HT-29 (cell line): ENCODE data around the gene HIF1AN. TPM values are rescaled to one million over a fixed set of nuclear protein-coding genes. Genes with fewer than 3 reads are reported as not detected.
"Not testable (repeated sequence)": the region's sequence is repeated elsewhere in the genome, so short reads cannot be mapped to it uniquely, and the experiment has no call there.

Source experiments
- DNase-seq: peaks from one replicate; pipeline ENCODE4 v3.0.0-alpha.2; 2015; ENCODE audit warnings: low spot score
- total RNA-seq: library from RNA; depleted of rRNA; stranded (reverse); fragments of >200 nt; shearing (Covaris generic); gene quantifications from 2 replicates; pipeline ENCODE4 v1.2.3, GENCODE V29; 2014; rRNA removed

HIF1AN gene
- total RNA-seq, 1 experiment from 2014 or later = 7.4 TPM

DNA sequence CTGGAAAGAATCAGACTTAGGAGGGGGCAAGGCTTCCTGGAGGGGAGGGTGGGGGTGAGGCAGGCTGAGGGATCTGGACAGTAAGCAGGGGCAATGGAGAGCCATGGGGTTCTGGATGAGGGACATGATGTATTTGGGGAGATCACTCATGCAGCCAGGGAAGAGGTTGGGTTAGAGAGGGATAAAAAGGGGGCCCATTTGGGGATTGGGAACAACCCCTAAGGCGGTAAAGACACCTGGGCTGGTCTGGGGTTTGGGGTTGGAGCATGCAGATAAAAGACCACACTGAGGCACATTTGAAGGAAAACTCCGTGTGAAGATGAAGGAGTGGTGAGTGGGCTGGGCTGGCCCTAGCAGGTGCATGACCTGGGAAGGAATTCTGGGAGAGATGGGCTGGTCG lies 30.8 kb downstream of the HIF1AN start:
- no peak for DNase-seq

DNA sequence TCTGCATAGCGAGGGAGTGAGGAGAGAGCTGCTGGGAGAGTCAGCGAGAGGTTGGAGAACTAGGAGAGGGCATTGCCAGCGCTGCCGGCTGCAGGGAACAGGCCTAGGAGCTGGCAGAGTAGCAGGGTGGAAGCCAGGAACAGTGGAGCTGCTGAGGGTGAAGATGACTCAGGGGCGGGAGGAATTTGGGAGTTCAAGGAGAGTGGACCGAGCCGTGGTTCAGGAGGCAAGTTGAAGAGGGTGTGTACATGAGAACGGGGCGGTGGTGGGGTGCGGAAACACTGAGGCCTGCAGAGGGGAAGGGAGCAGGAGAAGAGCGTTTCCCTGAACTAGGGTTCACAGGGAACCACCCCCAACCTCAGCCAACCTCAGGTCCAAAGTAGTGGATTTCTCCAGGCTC lies 31.5 kb downstream of the HIF1AN start:
- DNase-seq = no peak

DNA sequence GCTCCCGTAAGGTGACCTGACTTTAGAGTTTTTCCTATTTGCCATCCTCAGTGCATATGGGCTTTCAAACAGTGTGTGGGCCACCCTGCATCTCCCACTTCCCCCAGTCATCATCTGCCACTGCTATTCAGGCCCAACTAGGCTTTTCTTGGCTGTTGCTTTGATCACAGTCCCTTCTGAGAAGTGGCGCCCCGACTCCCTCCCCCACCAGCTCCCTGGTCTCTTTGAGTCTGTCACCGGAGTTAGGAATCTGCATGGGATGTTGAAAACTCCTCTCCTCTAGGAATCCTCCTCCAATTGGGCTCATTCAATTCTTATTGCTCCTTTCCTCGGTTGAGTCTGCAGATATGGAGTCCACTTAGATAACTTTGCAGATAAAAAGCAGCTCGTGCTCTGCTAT lies 32.1 kb downstream of the HIF1AN start:
- no peak for DNase-seq

DNA sequence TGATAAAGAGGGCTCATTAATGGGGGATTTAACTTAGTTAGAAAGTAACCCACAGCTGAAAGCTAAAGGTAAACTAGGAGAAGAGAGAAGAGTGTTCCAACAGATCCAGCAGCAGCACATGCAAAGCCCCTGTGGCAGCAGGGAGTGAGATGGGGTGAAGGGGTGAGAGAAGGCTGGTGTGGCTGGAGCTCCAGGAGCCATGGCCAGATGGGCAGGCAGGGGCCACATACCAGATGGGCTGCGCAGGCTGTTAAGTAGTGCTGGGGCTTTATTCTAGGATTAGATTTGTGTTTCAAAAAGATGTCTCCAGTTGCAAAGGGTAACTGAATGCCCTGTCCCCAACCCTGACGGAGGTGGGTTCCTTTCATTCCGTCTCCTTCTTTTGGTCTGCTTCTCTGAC lies 33.2 kb downstream of the HIF1AN start:
- DNase-seq = no peak

DNA sequence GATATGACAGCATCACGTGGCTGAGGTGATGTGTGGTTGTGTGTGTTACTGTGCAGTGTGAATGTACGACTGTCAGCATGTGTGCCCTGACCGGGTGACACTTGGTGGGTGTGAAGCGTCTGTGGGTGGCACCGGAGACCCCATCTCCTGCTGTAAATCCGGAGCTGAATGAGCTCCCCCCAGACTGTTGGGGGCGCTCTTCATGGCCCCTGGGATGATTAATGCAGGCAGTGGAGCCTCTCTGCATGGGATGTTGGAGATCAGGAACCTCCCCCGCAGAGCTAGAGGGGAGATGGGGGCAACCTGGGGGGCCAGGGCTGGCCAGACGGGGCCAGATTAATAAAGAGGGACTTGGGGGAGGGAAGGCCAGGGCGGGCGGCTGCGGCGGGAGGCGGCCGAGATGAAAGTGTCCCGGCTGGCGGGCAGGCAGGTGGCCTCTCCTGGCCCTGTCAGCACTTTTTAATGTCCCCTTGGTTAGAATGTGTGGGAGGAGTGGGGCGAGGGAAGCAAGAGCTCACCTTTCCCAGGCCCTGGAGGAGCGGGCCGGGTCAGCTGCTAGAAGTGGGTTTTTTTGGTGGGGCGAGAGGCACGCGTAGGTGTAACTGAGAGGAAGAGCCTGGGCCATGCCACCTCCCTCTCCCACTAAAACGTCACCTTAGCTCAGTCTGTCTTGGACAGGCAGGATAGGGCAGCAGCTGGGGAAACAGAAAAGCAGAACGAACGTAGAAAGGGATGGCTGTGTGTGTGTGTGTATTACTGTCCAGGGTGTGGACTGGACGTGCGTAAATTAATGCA lies 34.1 kb downstream of the HIF1AN start:
- DNase-seq = no peak

DNA sequence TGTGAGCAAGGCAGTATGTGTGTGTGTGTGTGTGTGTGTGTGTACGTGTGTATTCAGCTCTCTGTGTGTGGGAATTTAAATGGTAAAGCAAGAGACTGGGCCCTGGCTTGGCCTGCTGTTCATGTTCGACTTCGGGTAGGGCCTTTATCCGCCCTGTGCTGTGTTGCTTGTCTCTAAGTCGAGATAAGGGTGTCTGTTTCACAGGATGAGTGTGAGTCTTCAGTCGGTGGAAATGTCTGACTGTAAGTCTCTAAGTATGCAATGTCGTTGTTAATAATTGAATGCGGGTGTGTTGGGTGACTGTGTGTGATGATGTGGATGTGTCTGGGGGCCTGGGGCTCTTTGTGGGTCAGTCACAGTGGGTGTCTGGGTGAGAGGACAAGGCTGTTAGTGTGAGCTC lies 34.8 kb downstream of the HIF1AN start:
- DNase-seq = no peak

DNA sequence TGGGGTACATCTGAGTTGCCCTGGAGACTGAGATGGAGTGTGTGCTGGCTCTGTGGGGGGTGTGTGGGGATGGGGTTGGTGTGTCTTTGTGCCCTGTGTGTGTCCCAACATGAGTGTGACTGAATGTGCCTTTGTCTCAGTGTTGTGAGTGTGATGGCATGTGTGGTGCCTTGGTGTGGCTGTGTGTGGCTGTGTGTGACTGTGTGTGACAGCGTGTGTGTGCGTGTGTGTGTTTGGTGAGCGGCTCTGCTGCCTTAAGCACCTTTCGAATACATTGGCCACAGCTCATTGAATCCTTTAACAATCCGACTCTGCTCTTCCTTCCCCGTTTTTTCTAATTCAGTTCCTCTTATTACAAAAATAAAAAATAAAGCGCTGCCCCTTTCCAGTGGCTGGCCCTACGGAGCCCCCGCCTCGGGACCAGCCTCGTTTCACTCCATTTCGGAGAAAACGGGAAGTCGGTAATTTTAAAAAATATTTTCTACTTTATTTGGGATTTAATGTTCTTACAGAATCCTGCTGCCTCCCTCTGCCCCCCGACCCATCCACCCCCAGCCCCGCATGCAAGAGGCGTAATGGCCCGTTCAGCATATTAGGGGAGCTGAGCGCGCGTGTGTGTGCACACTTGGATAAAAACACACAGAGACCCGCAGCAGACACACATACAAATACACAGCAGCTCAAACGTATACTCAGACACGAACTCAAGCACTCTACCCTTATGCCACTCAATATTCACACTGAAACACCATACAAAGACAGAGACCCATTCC lies 35.5 kb downstream of the HIF1AN start:
- no peak for DNase-seq

DNA sequence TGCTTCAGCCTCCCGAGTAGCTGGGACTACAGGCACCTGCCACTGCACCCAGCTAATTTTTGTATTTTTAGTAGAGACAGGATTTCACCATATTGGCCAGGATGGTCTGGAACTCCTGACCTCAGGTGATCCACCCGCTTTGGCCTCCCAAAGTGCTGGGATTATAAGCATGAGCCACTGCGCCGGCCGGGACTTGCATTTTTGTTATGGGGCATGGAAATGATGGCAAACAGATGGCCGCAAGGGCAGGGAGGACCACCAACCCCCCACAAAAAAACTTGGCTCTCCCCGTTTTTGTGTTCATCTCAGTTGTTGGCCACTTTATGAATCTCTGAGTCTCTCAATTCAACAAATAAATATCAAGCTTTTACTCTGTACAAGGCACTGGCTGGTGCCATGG lies 39.4 kb downstream of the HIF1AN start:
- DNase-seq = not testable (repeated sequence)

DNA sequence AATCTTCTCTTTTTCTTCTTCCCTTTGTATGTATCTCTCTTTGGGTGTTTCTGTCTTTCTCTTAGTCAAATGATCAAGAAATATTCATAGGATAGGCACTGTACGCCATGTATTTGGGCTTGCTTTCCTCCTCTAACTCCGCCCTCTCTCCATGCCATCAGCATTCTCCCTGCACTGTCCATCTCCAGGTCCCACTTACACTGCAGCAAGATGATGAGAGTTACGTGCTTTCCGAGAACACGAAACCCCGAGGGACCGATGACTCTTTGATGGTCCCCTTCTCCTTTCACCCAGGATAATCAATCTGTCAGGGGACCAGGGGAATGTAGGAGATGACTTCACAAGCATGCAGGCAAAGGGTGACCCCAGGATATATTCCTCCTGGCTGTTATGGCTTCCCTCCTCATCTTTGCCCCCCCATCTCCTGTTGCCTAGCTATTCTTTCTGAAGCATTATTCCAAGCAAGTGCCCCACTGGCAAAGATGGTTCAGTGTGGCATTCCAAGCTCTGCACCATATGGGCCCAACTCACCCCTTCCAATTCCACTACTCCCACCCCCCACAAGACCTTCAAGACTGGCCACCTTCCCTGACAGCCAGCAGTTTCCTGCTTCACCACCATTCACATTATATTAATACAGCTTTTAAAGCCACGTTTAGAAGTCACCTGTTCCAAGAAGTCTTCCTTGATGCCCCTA lies 40.0 kb downstream of the HIF1AN start:
- no peak for DNase-seq

DNA sequence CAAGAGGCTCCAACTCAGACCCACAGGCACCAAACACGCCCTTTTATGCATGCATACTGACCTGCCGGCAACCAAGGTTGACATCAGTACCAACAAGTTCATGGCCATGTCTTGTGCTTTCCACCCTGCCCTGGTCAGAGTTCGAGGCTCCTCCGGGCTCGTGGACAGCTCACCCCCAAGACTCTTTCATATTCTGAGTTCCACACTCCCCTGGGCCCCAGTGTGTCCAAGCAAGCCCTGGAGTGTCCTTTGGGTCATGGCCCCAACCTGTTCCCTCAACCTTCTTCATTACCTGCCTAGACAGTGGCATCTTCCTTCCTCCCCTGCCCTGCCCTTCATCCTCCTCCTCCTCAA lies 40.5 kb downstream of the HIF1AN start:
- no peak for DNase-seq

DNA sequence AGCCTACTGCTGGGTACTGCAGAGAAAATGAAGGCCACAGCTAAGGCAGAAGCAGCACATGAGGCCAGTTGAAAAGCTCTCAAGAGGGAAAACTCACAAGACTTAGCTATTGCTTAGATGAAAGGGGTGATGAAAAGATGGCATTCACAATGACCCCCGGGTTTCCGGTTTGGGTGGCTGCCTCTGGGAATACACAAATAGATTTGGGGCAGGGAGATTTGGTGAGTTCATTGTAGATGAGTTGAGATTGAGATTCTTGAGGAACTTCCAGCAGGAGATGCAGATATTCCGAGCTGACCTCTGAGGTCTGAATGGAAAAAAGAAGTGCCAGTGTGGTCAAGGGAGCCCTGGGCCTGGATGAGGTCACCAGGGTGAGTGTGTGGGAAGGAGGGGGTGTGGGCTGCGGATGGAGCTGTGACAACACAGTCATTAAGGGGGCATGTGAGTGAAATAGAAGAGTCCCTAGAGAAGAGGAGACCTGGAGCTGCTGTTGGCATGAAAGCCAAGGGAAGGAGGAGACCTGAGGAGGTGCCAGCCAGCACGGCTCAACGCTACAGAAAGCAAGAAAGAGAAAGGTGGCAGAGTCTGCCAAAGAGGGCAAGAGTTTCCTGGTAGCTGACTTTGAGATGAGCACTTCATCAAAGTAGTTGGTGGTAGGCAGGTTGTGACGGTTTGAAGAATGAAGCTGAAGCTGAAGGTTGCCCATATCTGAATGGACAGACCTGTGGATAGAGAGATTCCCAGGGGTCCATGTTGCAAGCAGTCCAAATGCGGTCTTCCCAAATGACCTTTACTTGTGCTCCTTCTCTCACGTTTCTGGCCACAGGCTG lies 43.7 kb downstream of the HIF1AN start:
- no peak for DNase-seq

DNA sequence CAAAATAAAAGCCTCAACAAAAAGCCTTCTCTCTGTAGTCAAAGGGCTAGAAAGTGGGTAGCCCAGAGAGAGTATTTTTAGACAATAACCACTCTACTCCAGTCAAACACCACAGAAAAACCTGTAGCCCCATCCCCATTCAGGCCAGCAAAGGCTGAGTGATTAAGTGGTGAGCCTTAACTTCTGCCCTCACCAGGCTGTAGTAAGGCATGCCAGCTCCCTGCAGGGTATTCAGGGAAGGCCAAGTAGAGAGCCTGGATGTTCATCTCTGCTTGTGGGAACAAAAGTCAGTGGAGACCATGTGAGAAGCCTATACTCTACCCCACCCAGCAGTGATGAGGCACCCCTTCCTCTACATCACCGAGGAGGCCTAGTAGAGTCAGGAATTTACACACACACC lies 51.2 kb downstream of the HIF1AN start:
- no peak for DNase-seq

DNA sequence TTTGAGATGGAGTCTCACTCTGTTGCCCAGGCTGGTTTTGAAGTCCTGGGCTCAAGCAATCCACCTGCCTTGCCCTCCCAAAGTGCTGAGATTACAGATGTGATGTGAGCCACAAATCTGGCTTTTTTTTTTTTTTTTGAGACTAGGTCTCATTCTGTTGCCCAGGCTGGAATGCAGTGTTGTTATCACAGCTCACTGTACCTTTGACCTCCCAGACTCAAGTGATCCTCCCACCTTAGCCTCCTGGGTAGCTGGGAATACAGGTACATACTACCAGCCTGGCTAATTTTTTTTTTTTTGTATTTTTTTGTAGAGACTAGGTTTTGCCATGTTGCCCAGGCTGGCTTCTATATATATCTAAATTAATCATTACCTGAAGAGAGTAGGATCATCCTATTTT lies 62.4 kb downstream of the HIF1AN start:
- DNase-seq = no peak

DNA sequence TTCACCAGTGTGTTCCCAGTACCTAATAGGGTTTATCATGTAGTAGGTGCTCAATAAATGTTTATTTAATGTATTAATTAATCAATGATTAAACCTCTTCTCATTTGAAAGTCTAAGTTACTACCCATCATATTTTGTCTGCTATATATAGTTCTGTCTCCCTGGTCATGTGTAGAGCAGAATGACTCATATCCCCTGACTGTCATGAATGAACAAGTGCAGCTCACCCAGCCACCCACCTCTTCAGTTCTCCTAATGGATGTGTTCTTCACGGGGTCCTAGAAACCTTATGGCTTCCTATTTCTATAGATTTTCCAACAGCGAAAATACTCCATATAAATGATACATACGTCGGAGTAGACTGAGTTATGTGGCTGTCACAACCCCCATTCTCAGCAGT lies 64.5 kb downstream of the HIF1AN start:
- DNase-seq = no peak

DNA sequence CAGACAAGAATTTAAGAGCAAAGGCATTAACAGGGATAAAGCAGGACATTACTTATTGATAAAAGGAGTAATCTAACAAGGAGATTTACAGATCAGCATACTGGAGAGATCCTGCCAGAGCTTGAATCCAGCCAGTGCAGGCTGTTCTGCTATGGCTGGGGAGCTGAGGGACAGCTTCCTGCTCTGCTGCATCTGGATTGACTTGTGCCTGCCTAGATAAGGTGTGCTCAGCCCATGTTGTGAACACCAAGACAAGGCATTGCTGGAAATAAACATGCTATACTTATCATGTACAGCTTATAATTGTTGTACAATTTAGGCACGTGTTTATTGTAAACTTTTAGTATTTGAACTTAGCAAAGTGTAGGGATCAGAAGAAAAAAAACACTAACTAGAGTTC lies 71.7 kb downstream of the HIF1AN start:
- no peak for DNase-seq

Other genes starting within 250 kb of the HIF1AN start
- 24.5 and 37.6 TPM in 2 replicates for gene BLOC1S2, start 249.3 kb upstream of the HIF1AN start, total RNA-seq
- 0.21 TPM in 1 of 2 replicates, not detected in the other for gene PKD2L1, start 205.7 kb upstream of the HIF1AN start, total RNA-seq
- 253 and 267 TPM in 2 replicates for gene SCD, start 188.7 kb upstream of the HIF1AN start, total RNA-seq
- gene WNT8B, start 72.9 kb upstream of the HIF1AN start, total RNA-seq = 0.03 and 0.23 TPM in 2 replicates
- gene SEC31B, start 16.1 kb upstream of the HIF1AN start, total RNA-seq = 1.2 and 2.0 TPM in 2 replicates
- 289 and 300 TPM in 2 replicates for gene NDUFB8, start 6.1 kb upstream of the HIF1AN start, total RNA-seq
- gene PAX2, start 209.6 kb downstream of the HIF1AN start, total RNA-seq = not detected in 2 replicates